Epidermal melanocyte (primary cell): ENCODE measurements around the gene TMEM38A.
"Not testable (repeated sequence)": the region's sequence is repeated elsewhere in the genome, so short reads cannot be mapped to it uniquely, and the experiment has no call there.

Experiments used
- DNase-seq: peaks from one replicate; pipeline ENCODE4 v3.0.0; 2011; ENCODE audit warnings: low spot score; ENCODE audit not compliant: insufficient read length

The TMEM38A gene

GRCh38 chr19:16637535-16637934 lies 23.4 kb upstream of the TMEM38A start:
- peak; percentile 12 for DNase-seq

- peak; percentile 5 for DNase-seq
These were observed 22.3 kb upstream of the TMEM38A start for GRCh38 chr19:16638666-16639065.

- no peak for DNase-seq
These were observed 20.0 kb upstream of the TMEM38A start for GRCh38 chr19:16640951-16641350.

- DNase-seq: no peak
These were observed 19.2 kb upstream of the TMEM38A start for GRCh38 chr19:16641695-16642094.

- DNase-seq: peak; percentile 29
These were observed 15.8 kb upstream of the TMEM38A start for GRCh38 chr19:16645140-16645539.

- peak; percentile 62 for DNase-seq
These were observed 11.2 kb upstream of the TMEM38A start for GRCh38 chr19:16649734-16650133.

- DNase-seq: no peak
These were observed 10.1 kb upstream of the TMEM38A start for GRCh38 chr19:16650821-16651220.

GRCh38 chr19:16651421-16652188 lies 9.3 kb upstream of the TMEM38A start:
- not testable (repeated sequence) for DNase-seq

GRCh38 chr19:16652854-16653253 lies 8.1 kb upstream of the TMEM38A start:
- no peak for DNase-seq

GRCh38 chr19:16654140-16654539 lies 6.8 kb upstream of the TMEM38A start:
- DNase-seq: no peak

GRCh38 chr19:16654627-16655026 lies 6.3 kb upstream of the TMEM38A start:
- no peak for DNase-seq

GRCh38 chr19:16655727-16656126 lies 5.2 kb upstream of the TMEM38A start:
- no peak for DNase-seq

GRCh38 chr19:16657384-16657783 lies 3.6 kb upstream of the TMEM38A start:
- no peak for DNase-seq

- DNase-seq: no peak
These were observed 1.5 kb upstream of the TMEM38A start for GRCh38 chr19:16659464-16659831.

GRCh38 chr19:16659832-16660708 lies 869 bp upstream of the TMEM38A start, which contains the start of gene SMIM7:
Gene SMIM7 (minus strand): TSS chr19:16660144. CDS start chr19:16660110, 34 bp downstream.
- peak; percentile 96 for DNase-seq

- DNase-seq: no peak
These were observed 618 bp downstream of the TMEM38A start for GRCh38 chr19:16661480-16662034.

- DNase-seq: no peak
These were observed 7.2 kb downstream of the TMEM38A start for GRCh38 chr19:16668176-16668575.

GRCh38 chr19:16668702-16669101 lies 7.8 kb downstream of the TMEM38A start:
- not testable (repeated sequence) for DNase-seq

GRCh38 chr19:16670291-16670690 lies 9.4 kb downstream of the TMEM38A start:
- DNase-seq: no peak

GRCh38 chr19:16671652-16672274 lies 10.8 kb downstream of the TMEM38A start:
- DNase-seq: no peak

- DNase-seq: no peak
These were observed 12.3 kb downstream of the TMEM38A start for GRCh38 chr19:16673231-16673630.

GRCh38 chr19:16673839-16674238 lies 12.9 kb downstream of the TMEM38A start:
- DNase-seq: not testable (repeated sequence)
